ENCODE data around the gene ASXL1. TPM values are rescaled to one million over a fixed set of nuclear protein-coding genes. Genes with fewer than 3 reads are reported as not detected.

ASXL1 gene
- total RNA-seq, 4 donors from 2014 or later, result 69.2 to 139 (median 104) TPM

GRCh38 chr20:32474009-32474716 is 116.0 kb downstream of the ASXL1 start:
- TF ChIP-seq CTCF (IDR thresholded peaks at IDR 0.05), result no peak
- no peak for DNase-seq (ENCODE audit: low spot score)
- no peak for ATAC-seq (ENCODE audit: low FRiP score)

- DNase-seq (ENCODE audit: low spot score), result no peak
- no peak for TF ChIP-seq CTCF (IDR thresholded peaks at IDR 0.05)
- ATAC-seq (ENCODE audit: low FRiP score), result no peak
Observed at GRCh38 chr20:32474717-32474966, 116.5 kb downstream of the ASXL1 start.

GRCh38 chr20:32474967-32475811 is 117.1 kb downstream of the ASXL1 start:
- no peak for TF ChIP-seq CTCF (IDR thresholded peaks at IDR 0.05)
- peak; percentile 91 for ATAC-seq (ENCODE audit: low FRiP score)
- DNase-seq (ENCODE audit: low spot score), result no peak

GRCh38 chr20:32476684-32477593 is 118.8 kb downstream of the ASXL1 start:
- no peak for ATAC-seq (ENCODE audit: low FRiP score)
- no peak for TF ChIP-seq CTCF (IDR thresholded peaks at IDR 0.05)
- DNase-seq (ENCODE audit: low spot score), result no peak

DNA sequence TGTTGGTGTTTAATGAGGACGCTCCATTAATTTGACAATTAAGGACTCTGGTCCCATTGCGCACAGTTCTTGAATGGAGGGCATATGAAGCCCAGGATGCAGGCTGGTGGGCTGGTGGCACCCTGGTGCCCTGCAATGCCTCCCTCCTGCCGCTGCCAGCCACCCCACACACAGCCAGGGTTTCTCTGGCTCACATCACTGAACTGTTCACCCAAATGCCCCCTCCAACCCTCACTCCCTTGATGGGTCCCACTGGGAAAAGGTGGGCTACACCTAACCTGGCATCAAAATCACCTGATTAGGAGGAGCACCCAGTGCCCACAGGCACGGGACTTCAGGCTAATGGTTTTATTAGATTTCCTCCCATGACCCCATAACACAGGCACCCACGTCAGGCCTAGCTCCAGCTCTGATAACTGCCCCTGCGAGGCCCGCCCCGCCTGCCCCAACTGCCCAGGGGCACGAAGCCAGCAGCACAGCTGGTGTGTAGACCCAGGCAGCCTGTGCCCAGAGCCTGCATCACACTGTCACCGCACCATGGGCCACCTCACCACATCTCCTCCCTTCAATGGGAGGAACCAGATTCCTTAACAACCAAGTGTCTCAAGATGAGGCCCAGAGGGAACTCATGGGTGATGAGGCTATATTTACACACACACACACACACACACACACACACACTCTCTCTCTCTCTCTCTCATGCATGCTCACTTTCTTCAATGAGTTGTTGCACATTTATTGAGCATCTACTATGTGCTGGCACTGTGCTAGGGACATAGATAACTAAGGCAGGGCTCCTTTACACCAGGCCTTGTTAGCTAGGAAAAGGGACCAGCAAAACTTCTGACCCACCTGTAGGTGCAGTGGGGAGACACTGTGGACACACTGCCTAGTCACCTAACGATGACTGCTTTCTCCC is 119.7 kb downstream of the ASXL1 start:
- ATAC-seq (ENCODE audit: low FRiP score) (no peak), DNase-seq (ENCODE audit: low spot score) (no peak)
- TF ChIP-seq CTCF (IDR thresholded peaks at IDR 0.05), result no peak

DNA sequence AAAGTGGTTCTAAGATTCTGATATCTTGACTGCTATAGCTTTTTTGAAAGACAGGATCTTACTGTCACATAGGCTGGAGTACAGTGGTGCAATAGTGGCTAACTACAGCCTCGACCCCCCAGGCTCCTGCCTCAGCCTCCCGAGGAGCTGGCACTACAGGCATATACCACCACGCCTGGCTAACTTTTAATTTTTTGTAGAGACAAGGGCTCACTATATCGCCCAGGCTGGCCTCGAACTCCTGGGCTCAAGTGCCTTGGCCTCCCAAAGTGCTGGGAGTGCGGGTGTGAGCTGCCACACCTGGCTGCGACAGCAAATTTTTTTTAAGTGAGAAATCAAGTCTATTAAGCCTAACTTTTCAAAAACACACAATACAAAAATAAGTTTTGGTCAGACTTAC is 120.4 kb downstream of the ASXL1 start:
- no peak for TF ChIP-seq CTCF (IDR thresholded peaks at IDR 0.05)

More for the DNA sequence above, 120.4 kb downstream of the ASXL1 start:
- no peak for DNase-seq (ENCODE audit: low spot score)
- ATAC-seq (ENCODE audit: low FRiP score), result no peak

Data from omental fat pad (tissue), 4 donors.